Muscle of arm (tissue), 12 donors: Measurements from ENCODE around the gene PNMT. TPM values are rescaled to one million over a fixed set of nuclear protein-coding genes. Genes with fewer than 3 reads are reported as not detected.
"Not testable (repeated sequence)": the region's sequence is repeated elsewhere in the genome, so short reads cannot be mapped to it uniquely, and the experiment has no call there.

Experiments used
- DNase-seq: peaks from one replicate; pipeline ENCODE4 v3.0.0-alpha.2; 2013
- polyA plus RNA-seq, 12 donors: library from polyadenylated mRNA; unstranded; fragments of 120-200 nt; gene quantifications; one replicate each; pipeline ENCODE4 v1.2.1, GENCODE V29; 2013; ENCODE audit not compliant: insufficient read length in 12 of 12

PNMT gene
- polyA plus RNA-seq, 12 donors: 1.2 to 7.5 (median 3.6) TPM; not detected in 2

- no peak for DNase-seq
Observed at GRCh38 chr17:39706383-39706782, 38.1 kb downstream of the PNMT start.

DNA sequence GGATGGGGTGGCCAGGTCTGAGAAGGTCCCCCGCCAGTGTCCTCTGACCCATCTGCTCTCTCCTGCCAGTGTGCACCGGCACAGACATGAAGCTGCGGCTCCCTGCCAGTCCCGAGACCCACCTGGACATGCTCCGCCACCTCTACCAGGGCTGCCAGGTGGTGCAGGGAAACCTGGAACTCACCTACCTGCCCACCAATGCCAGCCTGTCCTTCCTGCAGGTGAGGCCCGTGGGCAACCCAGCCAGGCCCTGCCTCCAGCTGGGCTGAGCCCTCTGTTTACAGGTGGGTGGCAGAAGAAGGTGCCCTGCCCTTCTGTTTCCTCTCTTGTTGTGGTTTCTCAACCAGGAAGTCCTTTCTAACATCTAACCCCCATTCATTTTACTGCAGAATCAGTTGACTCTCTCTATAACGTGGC lies 38.7 kb downstream of the PNMT start:
- no peak for DNase-seq

GRCh38 chr17:39709319-39709997 lies 41.2 kb downstream of the PNMT start:
- DNase-seq: no peak

- no peak for DNase-seq
Observed at GRCh38 chr17:39709998-39710964, 42.0 kb downstream of the PNMT start.

GRCh38 chr17:39711071-39711470 lies 42.8 kb downstream of the PNMT start:
- DNase-seq: not testable (repeated sequence)

- no peak for DNase-seq
Observed at GRCh38 chr17:39711851-39712250, 43.6 kb downstream of the PNMT start.

DNA sequence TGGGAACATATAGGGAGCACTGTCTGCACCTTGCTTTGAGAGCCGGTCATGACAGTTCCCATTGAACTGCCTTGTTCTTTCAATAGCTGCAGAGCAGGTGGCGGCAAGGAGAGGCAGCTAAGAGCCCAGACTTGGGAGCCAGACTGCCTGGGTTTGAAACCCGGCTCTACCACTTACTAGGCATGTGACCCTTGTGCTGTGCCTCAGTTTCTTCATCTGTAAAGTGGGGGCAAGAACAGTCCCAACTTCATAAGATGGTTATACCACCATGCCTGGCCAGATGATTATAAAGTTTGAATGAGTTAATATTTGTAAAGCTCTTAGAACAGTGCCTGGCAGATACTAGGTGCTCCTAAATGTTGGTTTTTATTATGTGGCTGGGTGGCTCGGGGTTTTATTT lies 46.0 kb downstream of the PNMT start:
- DNase-seq: no peak

GRCh38 chr17:39715375-39716072 lies 47.3 kb downstream of the PNMT start:
- no peak for DNase-seq

- DNase-seq: no peak
Observed at GRCh38 chr17:39716073-39716818, 48.0 kb downstream of the PNMT start.

GRCh38 chr17:39716879-39717536 lies 48.8 kb downstream of the PNMT start:
- no peak for DNase-seq

DNA sequence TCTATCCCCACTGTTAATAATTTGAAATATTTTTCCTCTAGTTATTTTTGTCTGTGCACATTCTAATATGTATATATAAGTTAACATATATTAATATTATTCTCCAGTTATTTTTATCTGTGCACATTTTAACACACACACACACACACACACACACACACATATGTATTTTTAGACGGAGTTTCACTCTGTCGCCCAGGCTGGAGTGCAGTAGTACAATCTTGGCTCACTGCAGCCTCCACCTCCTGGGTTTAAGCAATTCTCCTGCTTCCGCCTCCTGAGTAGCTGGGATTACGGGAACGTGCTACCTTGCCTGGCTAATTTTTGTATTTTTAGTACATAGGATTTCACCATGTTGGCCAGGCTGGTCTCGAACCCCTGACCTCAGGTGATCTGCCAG lies 49.4 kb downstream of the PNMT start:
- no peak for DNase-seq

GRCh38 chr17:39719563-39720355 lies 51.5 kb downstream of the PNMT start:
- DNase-seq: no peak

Other genes starting within 250 kb of the PNMT start
- 10 to 100 TPM in 11 of 12 donors, not detected in 1; 26.7 to 50.1 (median 33.2) TPM for gene MED1, start 217.2 kb upstream of the PNMT start, polyA plus RNA-seq
- 10 to 100 TPM in 11 of 12 donors, not detected in 1; 23.5 to 59.0 (median 32.6) TPM for gene CDK12, start 207.0 kb upstream of the PNMT start, polyA plus RNA-seq
- gene NEUROD2, start 60.5 kb upstream of the PNMT start, polyA plus RNA-seq: under 1 TPM in 10 of 12 donors, not detected in 2; 0.03 to 0.60 (median 0.07) TPM
- 10 to 100 TPM in 1 of 12 donors, 1 to 10 TPM in 3, under 1 TPM in 7, not detected in 1; 0.32 to 15.9 (median 0.93) TPM for gene PPP1R1B, start 41.5 kb upstream of the PNMT start, polyA plus RNA-seq
- 10 to 100 TPM in 11 of 12 donors, not detected in 1; 27.6 to 38.4 (median 33.3) TPM for gene STARD3, start 31.3 kb upstream of the PNMT start, polyA plus RNA-seq
- gene TCAP, start 3.1 kb upstream of the PNMT start, polyA plus RNA-seq: 100 to 1,000 TPM in 10 of 12 donors, 10 to 100 TPM in 1, not detected in 1; 67.9 to 455 (median 247) TPM
- 10 to 100 TPM in 11 of 12 donors, not detected in 1; 13.7 to 25.3 (median 18.6) TPM for gene PGAP3, start 19.6 kb downstream of the PNMT start, polyA plus RNA-seq
- 100 to 1,000 TPM in 11 of 12 donors, not detected in 1; 104 to 148 (median 128) TPM for gene ERBB2, start 31.6 kb downstream of the PNMT start, polyA plus RNA-seq
- gene MIEN1, start 62.1 kb downstream of the PNMT start, polyA plus RNA-seq: 10 to 100 TPM in 11 of 12 donors, not detected in 1; 14.8 to 23.6 (median 18.9) TPM
- gene GRB7, start 69.5 kb downstream of the PNMT start, polyA plus RNA-seq: 1 to 10 TPM in 3 of 12 donors, under 1 TPM in 7, not detected in 2; 0.13 to 5.3 (median 0.48) TPM
- 1 to 10 TPM in 1 of 12 donors, under 1 TPM in 9, not detected in 2; 0.06 to 1.5 (median 0.25) TPM for gene IKZF3, start 195.9 kb downstream of the PNMT start, polyA plus RNA-seq
- not detected for gene ZPBP2, start 199.7 kb downstream of the PNMT start, polyA plus RNA-seq